H9 (cell line): Measurements from ENCODE around the gene HECW1. TPM values are rescaled to one million over a fixed set of nuclear protein-coding genes. Genes with fewer than 3 reads are reported as not detected.

Experiments used
- DNase-seq: peaks from one replicate; pipeline ENCODE4 v3.0.0-alpha.2; 2017
- H2AFZ ChIP-seq: one replicate; pipeline ENCODE4 v1.6.1; 2013; ENCODE audit warnings: mild to moderate bottlenecking, low read length, control low read depth, moderate library complexity
- H2AK5ac ChIP-seq: 2 replicates; pipeline ENCODE4 v1.6.1; 2013; ENCODE audit warnings: low read length, control low read depth, mixed read lengths; ENCODE audit not compliant: insufficient read length
- H2BK120ac ChIP-seq: one replicate; pipeline ENCODE4 v1.6.1; 2013; ENCODE audit warnings: low read depth, mild to moderate bottlenecking, low read length, control low read depth, inconsistent platforms; ENCODE audit not compliant: poor library complexity, severe bottlenecking
- H2BK12ac ChIP-seq: 2 replicates; pipeline ENCODE4 v1.6.1; 2013; ENCODE audit warnings: low read length, control low read depth, mixed read lengths, low read depth; ENCODE audit not compliant: insufficient read length
- H2BK15ac ChIP-seq: 2 replicates; pipeline ENCODE4 v1.6.1; 2013; ENCODE audit warnings: low read depth, low read length, control low read depth
- H2BK20ac ChIP-seq: one replicate; pipeline ENCODE4 v1.6.1; 2013; ENCODE audit warnings: low read depth, mild to moderate bottlenecking, low read length, control low read depth, inconsistent platforms; ENCODE audit not compliant: poor library complexity, severe bottlenecking
- H2BK5ac ChIP-seq: 2 replicates; pipeline ENCODE4 v1.6.1; 2013; ENCODE audit warnings: low read length, control low read depth, mixed read lengths; ENCODE audit not compliant: insufficient read length
- H3K14ac ChIP-seq: 2 replicates; pipeline ENCODE4 v1.6.1; 2013; ENCODE audit warnings: low read length, control low read depth; ENCODE audit not compliant: insufficient read depth
- H3K18ac ChIP-seq: 2 replicates; pipeline ENCODE4 v1.6.1; 2013; ENCODE audit warnings: low read depth, mild to moderate bottlenecking, mixed read lengths, low read length, control low read depth; ENCODE audit not compliant: insufficient read length
- H3K23ac ChIP-seq: 2 replicates; pipeline ENCODE4 v1.6.1; 2013; ENCODE audit warnings: low read length, control low read depth, mixed read lengths, low read depth; ENCODE audit not compliant: insufficient read length
- H3K23me2 ChIP-seq: 2 replicates; pipeline ENCODE4 v1.6.1; 2013; ENCODE audit warnings: low read depth, mild to moderate bottlenecking, mixed read lengths, low read length, control low read depth; ENCODE audit not compliant: insufficient read length, poor library complexity, severe bottlenecking
- H3K27ac ChIP-seq: 2 replicates; pipeline ENCODE4 v1.5.1; 2013; ENCODE audit warnings: low read length, control low read depth, mixed read lengths, low read depth; ENCODE audit not compliant: insufficient read length
- H3K27me3 ChIP-seq: 2 replicates; pipeline ENCODE4 v1.6.1; 2013; ENCODE audit warnings: low read length, control low read depth, inconsistent platforms; ENCODE audit not compliant: insufficient read depth
- H3K4ac ChIP-seq: 2 replicates; pipeline ENCODE4 v1.6.1; 2013; ENCODE audit warnings: low read depth, mild to moderate bottlenecking, control low read depth, inconsistent platforms, low read length, moderate library complexity
- H3K4me1 ChIP-seq: 2 replicates; pipeline ENCODE4 v1.6.1; 2013; ENCODE audit warnings: low read length, control low read depth, inconsistent platforms; ENCODE audit not compliant: insufficient read depth
- H3K4me2 ChIP-seq: 2 replicates; pipeline ENCODE4 v1.6.1; 2013; ENCODE audit warnings: low read length, control low read depth, mixed read lengths; ENCODE audit not compliant: insufficient read length, insufficient read depth
- H3K56ac ChIP-seq: 2 replicates; pipeline ENCODE4 v1.6.1; 2013; ENCODE audit warnings: low read depth, mild to moderate bottlenecking, mixed read lengths, low read length, control low read depth; ENCODE audit not compliant: insufficient read length
- H3K79me1 ChIP-seq: 2 replicates; pipeline ENCODE4 v1.6.1; 2013; ENCODE audit warnings: low read depth, mild to moderate bottlenecking, moderate library complexity, low read length, control low read depth, inconsistent platforms; ENCODE audit not compliant: insufficient read depth, poor library complexity, severe bottlenecking
- H3K79me2 ChIP-seq: 2 replicates; pipeline ENCODE4 v1.6.1; 2013; ENCODE audit warnings: low read length, control low read depth, inconsistent platforms; ENCODE audit not compliant: insufficient read depth
- H3K9ac ChIP-seq: 2 replicates; pipeline ENCODE4 v1.6.1; 2013; ENCODE audit warnings: low read length, control low read depth, mixed read lengths; ENCODE audit not compliant: insufficient read length; ENCODE audit errors: extremely low read depth
- H3K9me3 ChIP-seq: one replicate; pipeline ENCODE4 v1.6.1; 2013; ENCODE audit warnings: low read depth, low read length, inconsistent platforms; ENCODE audit not compliant: control insufficient read depth
- H3T11ph ChIP-seq: one replicate; pipeline ENCODE4 v1.6.1; 2013; ENCODE audit warnings: mild to moderate bottlenecking, low read length, control low read depth, inconsistent platforms
- H4K20me1 ChIP-seq: one replicate; pipeline ENCODE4 v1.6.1; 2013; ENCODE audit not compliant: control insufficient read depth, insufficient read length, insufficient read depth
- H4K5ac ChIP-seq: 2 replicates; pipeline ENCODE4 v1.6.1; 2013; ENCODE audit warnings: low read depth, mild to moderate bottlenecking, mixed read lengths, low read length, control low read depth; ENCODE audit not compliant: insufficient read length
- H4K8ac ChIP-seq: replicated peaks from 2 replicates; pipeline ENCODE4 v1.6.1; 2013; ENCODE audit warnings: low read length, control low read depth, mixed read lengths, low read depth; ENCODE audit not compliant: insufficient read length
- H4K91ac ChIP-seq: 2 replicates; pipeline ENCODE4 v1.6.1; 2013; ENCODE audit warnings: low read depth, mild to moderate bottlenecking, moderate library complexity, mixed read lengths, low read length, control low read depth; ENCODE audit not compliant: insufficient read length
- H3K27ac Mint-ChIP-seq, 3 experiments: 2 replicates in 2 of 3; 3 replicates in 1 of 3; pipeline ENCODE4 v1.8.0; 2020 to 2021; ENCODE audit warnings: mixed read lengths in 3 of 3, mild to moderate bottlenecking in 1 of 3, moderate library complexity in 1 of 3
- H3K27me3 Mint-ChIP-seq: 2 replicates; pipeline ENCODE4 v1.8.0; 2021; ENCODE audit warnings: low read depth, mild to moderate bottlenecking, moderate library complexity, mixed read lengths
- H3K36me3 Mint-ChIP-seq, 3 experiments: 2 replicates in 2 of 3; 3 replicates in 1 of 3; pipeline ENCODE4 v1.8.0; 2020 to 2021; ENCODE audit warnings: low read depth in 3 of 3, mixed read lengths in 3 of 3; ENCODE audit not compliant: insufficient read depth in 1 of 3
- H3K4me1 Mint-ChIP-seq, 2 experiments: 2 replicates each; pipeline ENCODE4 v1.8.0; 2020; ENCODE audit warnings: mixed read lengths in 2 of 2
- H3K4me3 Mint-ChIP-seq, 2 experiments: 2 replicates in 1 of 2; 3 replicates in 1 of 2; pipeline ENCODE4 v1.8.0; 2020 to 2021; ENCODE audit warnings: mild to moderate bottlenecking in 2 of 2, mixed read lengths in 2 of 2, moderate library complexity in 1 of 2
- H3K9me3 Mint-ChIP-seq, 2 experiments: 2 replicates in 1 of 2; 3 replicates in 1 of 2; pipeline ENCODE4 v1.8.0; 2020; ENCODE audit warnings: mild to moderate bottlenecking in 2 of 2, mixed read lengths in 2 of 2, moderate library complexity in 1 of 2
- WGBS: extraction: QIAGEN DNeasy Blood & Tissue Kit; methylation state at CpG from one replicate; pipeline ENCODE4 v1.1.7; 2013; ENCODE audit warnings: missing lambda C conversion rate, low lambda C conversion rate, mixed read lengths; ENCODE audit not compliant: insufficient read length; ENCODE audit errors: extremely low coverage; 5-methylcytosine and 5-hydroxymethylcytosine counted together
- total RNA-seq: library from RNA; stranded (reverse); gene quantifications from 2 replicates; pipeline ENCODE4 v1.2.1, GENCODE V29; 2021
- TF ChIP-seq, protein P1 (sequence below): fragments of 200-600 bp; sonication (generic); conservative IDR thresholded peaks from 3 replicates; pipeline ENCODE4 v1.8.0; 2021; ENCODE audit warnings: antibody characterized with exemption, mild to moderate bottlenecking

Gene HECW1
- total RNA-seq, 1 experiment from 2014 or later = 5.0 TPM

DNA sequence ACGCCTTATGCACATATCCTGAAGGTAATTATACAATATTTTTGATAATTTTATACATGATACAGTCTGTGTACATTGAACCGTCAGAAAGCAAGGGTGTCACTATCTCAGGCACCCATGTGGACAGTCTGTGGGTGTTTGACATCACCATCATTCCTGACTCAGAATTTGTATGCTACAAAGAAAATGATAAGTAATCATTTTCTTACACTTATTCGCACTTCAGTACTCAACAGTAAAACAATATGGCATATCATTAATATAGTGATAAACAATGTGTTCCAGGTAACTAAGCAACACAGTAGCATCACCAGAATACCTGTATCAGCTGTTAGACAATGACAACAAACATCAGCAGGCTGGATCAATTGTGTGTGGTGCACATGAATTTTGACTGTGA is 17.9 kb downstream of the HECW1 start:
- no peak overlapping the region for H2BK20ac ChIP-seq
- no peaks in the 10 kb centered on the region for H3K79me1 ChIP-seq
- no CpG with 5 or more reads among the region's 3 CpGs for WGBS
- TF ChIP-seq, protein P1, sequence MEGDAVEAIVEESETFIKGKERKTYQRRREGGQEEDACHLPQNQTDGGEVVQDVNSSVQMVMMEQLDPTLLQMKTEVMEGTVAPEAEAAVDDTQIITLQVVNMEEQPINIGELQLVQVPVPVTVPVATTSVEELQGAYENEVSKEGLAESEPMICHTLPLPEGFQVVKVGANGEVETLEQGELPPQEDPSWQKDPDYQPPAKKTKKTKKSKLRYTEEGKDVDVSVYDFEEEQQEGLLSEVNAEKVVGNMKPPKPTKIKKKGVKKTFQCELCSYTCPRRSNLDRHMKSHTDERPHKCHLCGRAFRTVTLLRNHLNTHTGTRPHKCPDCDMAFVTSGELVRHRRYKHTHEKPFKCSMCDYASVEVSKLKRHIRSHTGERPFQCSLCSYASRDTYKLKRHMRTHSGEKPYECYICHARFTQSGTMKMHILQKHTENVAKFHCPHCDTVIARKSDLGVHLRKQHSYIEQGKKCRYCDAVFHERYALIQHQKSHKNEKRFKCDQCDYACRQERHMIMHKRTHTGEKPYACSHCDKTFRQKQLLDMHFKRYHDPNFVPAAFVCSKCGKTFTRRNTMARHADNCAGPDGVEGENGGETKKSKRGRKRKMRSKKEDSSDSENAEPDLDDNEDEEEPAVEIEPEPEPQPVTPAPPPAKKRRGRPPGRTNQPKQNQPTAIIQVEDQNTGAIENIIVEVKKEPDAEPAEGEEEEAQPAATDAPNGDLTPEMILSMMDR = no peak
- H4K8ac ChIP-seq = no peak overlapping the region
- no peaks in the 10 kb centered on the region for H3K27me3 ChIP-seq
- H3K4ac ChIP-seq = no peak overlapping the region
- H2AFZ ChIP-seq = no peak overlapping the region
- no peak overlapping the region for H2BK15ac ChIP-seq
- Mint-ChIP-seq H3K27ac (no peak overlapping the region), H3K27me3 (no peaks in the 10 kb centered on the region), H3K9me3 (no peaks in the 10 kb centered on the region), H3K4me1 (peaks cover 19 to 22% of the 10 kb centered on the region in 2 experiments), H3K4me3 (no peak overlapping the region), H3K36me3 (peaks cover 0 to 7% (median 0%) of the 10 kb centered on the region in 3 experiments; a peak in 1 of 7 replicates)
- no peaks in the 10 kb centered on the region for H3K9me3 ChIP-seq
- H2BK12ac ChIP-seq = no peak overlapping the region
- 0 out of 2 replicates have a peak, but pooled peaks cover 1% of the 10 kb centered on the region for H3K79me2 ChIP-seq
- no peak overlapping the region for H3K56ac ChIP-seq
- no peak overlapping the region for H3K9ac ChIP-seq
- H4K20me1 ChIP-seq = no peaks in the 10 kb centered on the region
- H3K27ac ChIP-seq = no peak overlapping the region
- no peak for DNase-seq
- H2AK5ac ChIP-seq = no peak overlapping the region
- H3K23ac ChIP-seq = no peak overlapping the region
- H4K91ac ChIP-seq = no peak overlapping the region
- H3T11ph ChIP-seq = no peak overlapping the region
- H3K4me1 ChIP-seq = no peaks in the 10 kb centered on the region
- no peak overlapping the region for H2BK5ac ChIP-seq
- no peak overlapping the region for H2BK120ac ChIP-seq
- no peak overlapping the region for H3K18ac ChIP-seq
- no peaks in the 10 kb centered on the region for H3K23me2 ChIP-seq
- no peak overlapping the region for H3K14ac ChIP-seq
- H3K4me2 ChIP-seq = no peak overlapping the region
- H4K5ac ChIP-seq = no peak overlapping the region
